Lung (tissue), 12 donors: ENCODE measurements around the gene ACBD6. TPM values are rescaled to one million over a fixed set of nuclear protein-coding genes. Genes with fewer than 3 reads are reported as not detected.

Experiments
- ATAC-seq: fragments of 200-7000 bp; cut with Tn5 transposase; one replicate; pipeline ENCODE4 v1.9.1; 2020; ENCODE audit warnings: moderate number of reproducible peaks; ENCODE audit not compliant: insufficient read depth, low FRiP score
- DNase-seq, 3 donors: peaks; one replicate each; pipeline ENCODE4 v3.0.0-alpha.2; 2013 to 2017
- H3K27ac ChIP-seq, 2 donors: one replicate each; pipeline ENCODE4 v1.5.1; 2013; ENCODE audit warnings: mild to moderate bottlenecking in 2 of 2, moderate library complexity in 2 of 2, control low read depth in 1 of 2, inconsistent platforms in 1 of 2, low read depth in 1 of 2, low read length in 1 of 2
- H3K27me3 ChIP-seq, 3 donors: one replicate each; pipeline ENCODE4 v1.5.1; 2013; ENCODE audit warnings: low read length in 2 of 3; ENCODE audit not compliant: control insufficient read depth in 3 of 3, insufficient read depth in 3 of 3
- H3K36me3 ChIP-seq, 4 donors: one replicate each; pipeline ENCODE4 v1.5.1; 2013; ENCODE audit warnings: low read length in 4 of 4, mild to moderate bottlenecking in 1 of 4, moderate library complexity in 1 of 4; ENCODE audit not compliant: control insufficient read depth in 4 of 4, insufficient read depth in 4 of 4
- H3K4me1 ChIP-seq, 5 donors: one replicate each; pipeline ENCODE4 v1.5.1; 2013; ENCODE audit warnings: low read length in 5 of 5, mild to moderate bottlenecking in 2 of 5, moderate library complexity in 1 of 5; ENCODE audit not compliant: control insufficient read depth in 5 of 5, insufficient read depth in 5 of 5
- H3K4me3 ChIP-seq: one replicate; pipeline ENCODE4 v1.5.1; 2013; ENCODE audit warnings: mild to moderate bottlenecking, control low read depth, moderate library complexity
- H3K9ac ChIP-seq, 2 donors: one replicate each; pipeline ENCODE4 v1.5.1; 2013; ENCODE audit warnings: low read length in 2 of 2, control low read depth in 1 of 2; ENCODE audit not compliant: insufficient read depth in 1 of 2
- H3K9me3 ChIP-seq, 4 donors: one replicate each; pipeline ENCODE4 v1.5.1; 2013; ENCODE audit warnings: low read length in 3 of 4, mild to moderate bottlenecking in 1 of 4, moderate library complexity in 1 of 4; ENCODE audit not compliant: control insufficient read depth in 4 of 4, insufficient read depth in 3 of 4
- WGBS, 2 donors: extraction: QIAGEN DNeasy Blood & Tissue Kit; methylation state at CpG; one replicate each; pipeline ENCODE4 v1.1.7; 2013; 5-methylcytosine and 5-hydroxymethylcytosine counted together
- polyA plus RNA-seq, 2 donors: library from polyadenylated mRNA; stranded (reverse); fragments of 200-250 nt; gene quantifications; one replicate each; pipeline ENCODE4 v1.2.1, GENCODE V29; 2013
- total RNA-seq, 2 donors: library from RNA; depleted of rRNA in 1 of 2; stranded (reverse); fragments of >200 nt in 1 of 2; gene quantifications; one replicate each; pipeline ENCODE4 v1.2.1, GENCODE V29; 2014 to 2021
- TF ChIP-seq, protein P1 (sequence below): IDR thresholded peaks from 2 replicates; pipeline ENCODE4 v1.5.1; 2012; ENCODE audit warnings: mild to moderate bottlenecking; ENCODE audit errors: control extremely low read depth, extremely low read depth
- donor health status: control.
- donor health status: control.
- donor health status: Bipolar disorder and iron deficiency.
- donor health status: healthy.
- donor health status: DM: yes; HTN: yes; CAD: no.

ACBD6 gene
- total and polyA plus RNA-seq, 4 donors, result 28.1 to 53.3 (median 41.1) TPM

DNA sequence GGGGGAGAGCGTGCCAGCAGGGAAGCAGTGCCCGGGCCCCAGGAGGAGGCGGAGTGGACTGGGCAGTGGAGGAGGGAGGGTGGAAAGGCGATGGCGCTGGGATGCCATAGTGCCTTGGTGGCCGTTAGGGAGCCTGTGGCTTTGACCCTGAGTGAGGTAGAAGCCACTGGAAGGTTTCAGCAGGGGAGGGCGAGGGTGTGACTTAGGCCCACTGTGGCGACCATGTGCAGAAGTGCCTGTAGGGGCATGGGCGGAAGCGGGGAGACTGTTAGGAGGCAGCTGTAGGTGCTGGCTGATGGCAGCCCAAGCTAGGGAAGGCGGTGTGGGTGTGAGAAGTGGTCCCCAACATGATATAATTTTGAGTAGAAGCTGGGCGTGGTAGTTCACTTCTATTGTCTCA, 244.1 kb downstream of the ACBD6 start:
- H3K4me3 ChIP-seq, result no peak overlapping the region
- H3K9ac ChIP-seq, result no peak overlapping the region
- no peaks in the 10 kb centered on the region for H3K9me3 ChIP-seq
- no peak overlapping the region for H3K27ac ChIP-seq
- WGBS, 2 donors, result 86 to 91% methylated on average over 12 of the region's 12 CpGs
- H3K27me3 ChIP-seq, result peaks cover 4 to 13% (median 10%) of the 10 kb centered on the region in 3 donors
- H3K4me1 ChIP-seq, result peaks cover 0 to 3% (median 0%) of the 10 kb centered on the region in 5 donors
- DNase-seq, result no peak
- TF ChIP-seq, protein P1, sequence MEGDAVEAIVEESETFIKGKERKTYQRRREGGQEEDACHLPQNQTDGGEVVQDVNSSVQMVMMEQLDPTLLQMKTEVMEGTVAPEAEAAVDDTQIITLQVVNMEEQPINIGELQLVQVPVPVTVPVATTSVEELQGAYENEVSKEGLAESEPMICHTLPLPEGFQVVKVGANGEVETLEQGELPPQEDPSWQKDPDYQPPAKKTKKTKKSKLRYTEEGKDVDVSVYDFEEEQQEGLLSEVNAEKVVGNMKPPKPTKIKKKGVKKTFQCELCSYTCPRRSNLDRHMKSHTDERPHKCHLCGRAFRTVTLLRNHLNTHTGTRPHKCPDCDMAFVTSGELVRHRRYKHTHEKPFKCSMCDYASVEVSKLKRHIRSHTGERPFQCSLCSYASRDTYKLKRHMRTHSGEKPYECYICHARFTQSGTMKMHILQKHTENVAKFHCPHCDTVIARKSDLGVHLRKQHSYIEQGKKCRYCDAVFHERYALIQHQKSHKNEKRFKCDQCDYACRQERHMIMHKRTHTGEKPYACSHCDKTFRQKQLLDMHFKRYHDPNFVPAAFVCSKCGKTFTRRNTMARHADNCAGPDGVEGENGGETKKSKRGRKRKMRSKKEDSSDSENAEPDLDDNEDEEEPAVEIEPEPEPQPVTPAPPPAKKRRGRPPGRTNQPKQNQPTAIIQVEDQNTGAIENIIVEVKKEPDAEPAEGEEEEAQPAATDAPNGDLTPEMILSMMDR, result no peak
- H3K36me3 ChIP-seq, result no peaks in the 10 kb centered on the region
- no peak for ATAC-seq

DNA sequence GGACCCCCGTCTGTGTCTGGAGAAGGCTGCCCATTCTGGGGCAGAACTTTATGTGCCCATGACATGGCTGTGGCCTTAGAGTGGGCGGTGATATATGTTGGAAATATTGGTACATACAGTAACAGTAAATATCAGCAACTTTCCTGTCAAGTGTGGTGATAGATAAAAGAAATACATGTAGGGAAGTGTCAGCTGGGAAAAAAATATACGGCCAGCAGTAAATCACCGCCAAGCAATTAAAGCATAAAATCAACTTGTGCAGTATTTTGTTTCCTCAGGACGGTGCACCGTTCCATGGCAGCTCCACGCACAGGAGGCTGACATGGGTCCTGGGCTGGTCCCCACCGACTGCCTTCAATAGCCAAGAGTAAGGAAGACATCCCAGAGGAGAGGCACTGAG, 244.9 kb downstream of the ACBD6 start:
- WGBS, 2 donors, result 74 to 75% methylated on average over 8 of the region's 8 CpGs
- Histone ChIP-seq H3K9me3 (no peaks in the 10 kb centered on the region), H3K36me3 (no peaks in the 10 kb centered on the region), H3K4me1 (peaks cover 0 to 3% (median 0%) of the 10 kb centered on the region in 5 donors), H3K9ac (no peak overlapping the region), H3K27me3 (peaks cover 4 to 10% (median 10%) of the 10 kb centered on the region in 3 donors), H3K27ac (no peak overlapping the region), H3K4me3 (no peak overlapping the region)
- TF ChIP-seq, protein P1, result no peak
- no peak for ATAC-seq
- no peak for DNase-seq

DNA sequence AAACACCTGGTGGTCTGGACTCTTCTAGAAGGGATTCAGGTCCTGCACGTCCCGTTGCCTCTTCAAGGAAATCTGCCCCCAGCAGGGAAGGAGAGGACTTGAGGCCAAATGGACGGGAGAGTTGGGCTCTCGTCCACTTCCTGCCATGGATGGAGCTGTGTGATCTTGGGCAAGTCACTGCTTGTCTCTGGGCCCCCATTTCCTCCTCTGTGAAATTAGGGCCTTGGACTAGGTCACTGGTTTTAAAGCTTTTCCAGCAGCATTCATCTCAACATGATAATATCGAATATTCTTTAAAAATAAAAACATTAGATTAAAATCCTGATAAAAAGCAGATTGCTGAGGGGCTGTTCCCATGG, 245.4 kb downstream of the ACBD6 start:
- peaks cover 4 to 10% (median 7%) of the 10 kb centered on the region in 3 donors for H3K27me3 ChIP-seq
- TF ChIP-seq, protein P1, result no peak
- no peak overlapping the region for H3K9ac ChIP-seq
- DNase-seq, result no peak
- no peak for ATAC-seq
- no peak overlapping the region for H3K27ac ChIP-seq
- H3K4me3 ChIP-seq, result no peak overlapping the region
- H3K36me3 ChIP-seq, result no peaks in the 10 kb centered on the region
- peaks cover 0 to under 1% (median 0%) of the 10 kb centered on the region in 5 donors for H3K4me1 ChIP-seq
- 58 to 70% methylated on average over 5 of the region's 5 CpGs for WGBS, 2 donors
- H3K9me3 ChIP-seq, result no peaks in the 10 kb centered on the region
